K562 (cell line): ENCODE data around the gene HAUS1. TPM values are rescaled to one million over a fixed set of nuclear protein-coding genes. Genes with fewer than 3 reads are reported as not detected.

Experiments used
- ATAC-seq: fragments of 200-7000 bp; cut with Tn5 transposase; 3 replicates; pipeline ENCODE4 v1.9.1; 2020; ENCODE audit warnings: moderate library complexity
- BruUV-seq: library from RNA; stranded (reverse); fragments of 400-500 nt; replicated peaks from 2 replicates; lab custom pipeline; 2021; lab: Mats Ljungman, UMichigan
- CTCF ChIA-PET: fragments of 300-600 bp; formaldehyde crosslinking; extraction: SDS; loops from one replicate; lab custom pipeline; 2021; ENCODE audit warnings: low intra/inter-chr PET ratio; lab: Yijun Ruan, JAX
- POLR2A ChIA-PET: fragments of 300-600, 350-650 bp; sonication (Branson Sonifier 250); formaldehyde crosslinking; extraction: SDS; loops from one replicate; lab custom pipeline; 2021; ENCODE audit warnings: antibody characterized with exemption, inconsistent platforms; lab: Yijun Ruan, JAX
- DNase-seq, 4 experiments: peaks; one replicate each; pipeline versions ENCODE4 v3.0.0 to v3.0.0-alpha.2; 2011 to 2018; ENCODE audit warnings: low spot score in 3 of 4, mixed read lengths in 3 of 4; ENCODE audit errors: extremely low read depth in 1 of 4
- FAIRE-seq: peaks from 2 replicates; lab custom pipeline; 2011; peaks lifted over from hg19 to GRCh38; lab: Jason Lieb, UNC
- H2AFZ ChIP-seq: 2 replicates; pipeline ENCODE4 v1.6.0; 2011; ENCODE audit warnings: low read depth, low read length, control low read depth, inconsistent platforms
- H3K27ac ChIP-seq: fragments of 200-600 bp; 3 replicates; pipeline ENCODE4 v1.8.0; 2011; ENCODE audit warnings: low read depth, mild to moderate bottlenecking, control low read depth, inconsistent platforms, low read length, moderate library complexity, mixed read lengths; ENCODE audit errors: extremely low read depth
- H3K27me3 ChIP-seq, 2 experiments: fragments of 300-600 bp in 1 of 2; 2 replicates in 1 of 2; 3 replicates in 1 of 2; pipeline versions ENCODE4 v1.6.0 to v1.8.0; 2011; ENCODE audit warnings: inconsistent platforms in 2 of 2, low read length in 2 of 2, mild to moderate bottlenecking in 1 of 2, mixed read lengths in 1 of 2, moderate library complexity in 1 of 2; ENCODE audit not compliant: control insufficient read depth in 2 of 2, insufficient read depth in 2 of 2
- H3K36me3 ChIP-seq: fragments of 300-600 bp; 3 replicates; pipeline ENCODE4 v1.8.0; 2011; ENCODE audit warnings: mild to moderate bottlenecking, low read length, inconsistent platforms; ENCODE audit not compliant: control insufficient read depth, insufficient read depth
- H3K4me1 ChIP-seq, 2 experiments: fragments of 200-600 bp in 1 of 2; replicated peaks in 1 of 2; 2 replicates in 1 of 2; 3 replicates in 1 of 2; pipeline versions ENCODE4 v1.5.1 to v1.8.0; 2011; ENCODE audit warnings: inconsistent platforms in 2 of 2, low read length in 2 of 2, mild to moderate bottlenecking in 1 of 2, mixed read lengths in 1 of 2, moderate library complexity in 1 of 2; ENCODE audit not compliant: control insufficient read depth in 2 of 2, insufficient read depth in 2 of 2
- H3K4me2 ChIP-seq: 2 replicates; pipeline ENCODE4 v1.6.1; 2011; ENCODE audit warnings: low read length, control low read depth, inconsistent platforms, mixed read lengths; ENCODE audit not compliant: insufficient read depth
- H3K4me3 ChIP-seq: fragments of 200-600 bp; sonication (generic), shearing (Covaris generic); 2 replicates; pipeline ENCODE4 v1.5.1; 2016; ENCODE audit warnings: control low read depth, inconsistent platforms
- H3K79me2 ChIP-seq: fragments of 200-600 bp; 3 replicates; pipeline ENCODE4 v1.8.0; 2011; ENCODE audit warnings: low read length, inconsistent platforms; ENCODE audit not compliant: control insufficient read depth, insufficient read depth
- H3K9ac ChIP-seq, 2 experiments: 2 replicates each; pipeline versions ENCODE4 v1.6.0 to v1.6.1; 2011; ENCODE audit warnings: low read depth in 2 of 2, low read length in 2 of 2, control low read depth in 1 of 2, inconsistent platforms in 1 of 2, mild to moderate bottlenecking in 1 of 2, mixed read lengths in 1 of 2; ENCODE audit not compliant: insufficient read depth in 1 of 2
- H3K9me1 ChIP-seq: one replicate; pipeline ENCODE4 v1.6.0; 2011; ENCODE audit warnings: inconsistent platforms, mild to moderate bottlenecking, low read length, moderate library complexity; ENCODE audit not compliant: control insufficient read depth, insufficient read depth
- H3K9me3 ChIP-seq: replicated peaks from 2 replicates; pipeline ENCODE4 v1.5.1; 2011; ENCODE audit warnings: low read depth, low read length, inconsistent platforms; ENCODE audit not compliant: control insufficient read depth, insufficient read depth
- H4K20me1 ChIP-seq: replicated peaks from 2 replicates; pipeline ENCODE4 v1.6.1; 2011; ENCODE audit warnings: low read length, inconsistent platforms, mixed read lengths; ENCODE audit not compliant: control insufficient read depth, insufficient read depth
- ATF1 ChIP-seq, 2 experiments: fragments of 450-650 bp in 1 of 2; IDR thresholded peaks; 2 replicates each; pipeline ENCODE4 v1.6.1; 2016; ENCODE audit warnings: missing compliant biosample characterization in 1 of 2, missing genetic modification characterization in 1 of 2
- BHLHE40 ChIP-seq: IDR thresholded peaks from 2 replicates; pipeline ENCODE4 v1.6.1; 2011; ENCODE audit warnings: low read length, improper control_type of control experiment
- BRF1 ChIP-seq: IDR thresholded peaks from 3 replicates; pipeline ENCODE4 v1.6.1; 2011; ENCODE audit warnings: borderline replicate concordance, mild to moderate bottlenecking; ENCODE audit not compliant: insufficient read length; ENCODE audit errors: extremely low read depth
- CBFA2T3 ChIP-seq: fragments of 450-650 bp; IDR thresholded peaks from 2 replicates; pipeline ENCODE4 v1.6.1; 2017
- CBFB ChIP-seq: sonication (generic); formaldehyde crosslinking; IDR thresholded peaks from 2 replicates; pipeline ENCODE4 v1.4.0; 2020; ENCODE audit warnings: mild to moderate bottlenecking, missing genetic modification reagents
- CC2D1A ChIP-seq: fragments of 450-650 bp; IDR thresholded peaks from 2 replicates; pipeline ENCODE4 v1.6.1; 2017; ENCODE audit warnings: mild to moderate bottlenecking
- COPS2 ChIP-seq: fragments of 450-650 bp; conservative IDR thresholded peaks from 2 replicates; pipeline ENCODE4 v1.6.1; 2016; ENCODE audit warnings: mild to moderate bottlenecking, moderate library complexity
- FOXP1 ChIP-seq: sonication (generic); formaldehyde crosslinking; IDR thresholded peaks from 2 replicates; pipeline ENCODE4 v1.8.0; 2022; ENCODE audit warnings: mild to moderate bottlenecking, missing genetic modification reagents
- HDAC3 ChIP-seq: fragments of 450-650 bp; IDR thresholded peaks from 2 replicates; pipeline ENCODE4 v1.6.1; 2018; ENCODE audit warnings: borderline replicate concordance, mild to moderate bottlenecking, moderate library complexity; ENCODE audit not compliant: partially characterized antibody
- HES1 ChIP-seq: fragments of 450-650 bp; IDR thresholded peaks from 2 replicates; pipeline ENCODE4 v1.6.1; 2016; ENCODE audit warnings: low read depth, mild to moderate bottlenecking, moderate library complexity
- ILF3 ChIP-seq: fragments of 450-650 bp; IDR thresholded peaks from 2 replicates; pipeline ENCODE4 v1.6.1; 2018; ENCODE audit warnings: antibody characterized with exemption, mild to moderate bottlenecking, moderate library complexity, borderline replicate concordance
- IRF9 ChIP-seq: fragments of 450-650 bp; IDR thresholded peaks from 2 replicates; pipeline ENCODE4 v1.6.1; 2016; ENCODE audit warnings: missing biosample characterization, missing genetic modification characterization
- NCOR1 ChIP-seq: fragments of 450-650 bp; IDR thresholded peaks from 2 replicates; pipeline ENCODE4 v1.6.1; 2016; ENCODE audit warnings: mild to moderate bottlenecking, moderate library complexity
- NUFIP1 ChIP-seq: fragments of 450-650 bp; IDR thresholded peaks from 2 replicates; pipeline ENCODE4 v1.6.1; 2018; ENCODE audit not compliant: partially characterized antibody
- PTRF ChIP-seq: fragments of 450-650 bp; IDR thresholded peaks from 2 replicates; pipeline ENCODE4 v1.6.1; 2016; ENCODE audit warnings: mild to moderate bottlenecking, missing genetic modification characterization, missing compliant biosample characterization
- RBM15 ChIP-seq: fragments of 200-400 bp; formaldehyde crosslinking; IDR thresholded peaks from 2 replicates; pipeline ENCODE4 v1.6.1; 2018; ENCODE audit warnings: mild to moderate bottlenecking, low read length, moderate library complexity; ENCODE audit not compliant: insufficient read depth
- TAF1 ChIP-seq: IDR thresholded peaks from 2 replicates; pipeline ENCODE4 v1.6.1; 2011; ENCODE audit warnings: mild to moderate bottlenecking, low read length, moderate library complexity; ENCODE audit not compliant: insufficient read depth, control insufficient read depth, severe bottlenecking; ENCODE audit errors: extremely low read depth
- ZBTB9 ChIP-seq: fragments of 450-650 bp; formaldehyde crosslinking; IDR thresholded peaks from 2 replicates; pipeline ENCODE4 v1.4.0; 2020; ENCODE audit warnings: mild to moderate bottlenecking, moderate library complexity
- ZNF174 ChIP-seq: fragments of 250-450 bp; sonication (Bioruptor Pico); IDR thresholded peaks from 2 replicates; pipeline ENCODE4 v1.4.0; 2020; ENCODE audit warnings: mild to moderate bottlenecking
- WGBS: fragments of 100-300 bp; shearing (Covaris generic); methylation state at CpG from one replicate; pipeline ENCODE4 v1.1.6; 2016; ENCODE audit warnings: low coverage, mixed read lengths; ENCODE audit not compliant: insufficient coverage; ENCODE audit errors: missing lambda C conversion rate; 5-methylcytosine and 5-hydroxymethylcytosine counted together
- in situ Hi-C: fragments of 300-500 bp; cut with MboI; formaldehyde crosslinking; loops from 4 replicates; pipeline ENCODE4 v1.15.0; 2018; ENCODE audit warnings: inconsistent platforms, mixed read lengths
- intact Hi-C: fragments of 100-400 bp; cut with micrococcal nuclease; formaldehyde crosslinking; loops from 2 replicates; pipeline ENCODE4 v1.14.2; 2022
- polyA plus RNA-seq, 8 experiments: library from polyadenylated mRNA; depleted of rRNA in 4 of 8; stranded (reverse) in 5 of 8; unstranded in 3 of 8; fragments of >200 nt; fragmentation: Nextera tagmentation in 2 of 8; fragmentation: Illumina TruSeq in 1 of 8; extraction: Ambion mirVana in 2 of 8; extraction: Trizol in 1 of 8; gene quantifications; 2 replicates each; pipeline versions ENCODE4 v1.2.1 to v1.2.3, GENCODE V29; 2011 to 2014; ENCODE audit warnings: inconsistent platforms in 1 of 8, missing spikeins in 1 of 8
- total RNA-seq, 7 experiments: library from RNA; depleted of rRNA in 6 of 7; stranded (reverse); fragments of >200 nt in 6 of 7; fragmentation: Illumina TruSeq in 2 of 7; extraction: Trizol in 2 of 7; gene quantifications; 2 replicates each; pipeline versions ENCODE4 v1.2.1 to v1.2.3, GENCODE V29; 2011 to 2021; ENCODE audit warnings: low replicate concordance in 1 of 7

Gene HAUS1
- total and polyA plus RNA-seq, 9 of the 15 experiments (the other 6 are each of a cell fraction or from before 2014, with no cell fraction given): 45.6 to 135 (median 76.3) TPM

- FAIRE-seq (peak; percentile 11), DNase-seq (peak; percentile 73 to 93 (median 82)), ATAC-seq (peak; percentile 92)
- Histone ChIP-seq H3K27ac (peak overlapping the region; percentile 80), H3K4me2 (peak overlapping the region; percentile 89), H3K36me3 (peaks cover 5% of the 10 kb centered on the region; the same call in 1 of the 3 replicates), H3K4me3 (peak overlapping the region; percentile 95), H3K4me1 (peaks cover 14 to 32% of the 10 kb centered on the region in 2 experiments; a peak in 4 of 5 replicates), H2AFZ (peak overlapping the region; percentile 97), H3K9me1 (no peaks in the 10 kb centered on the region), H3K27me3 (no peaks in the 10 kb centered on the region), H4K20me1 (peaks cover 9% of the 10 kb centered on the region; the same call in 1 of the 2 replicates), H3K79me2 (peaks cover 48% of the 10 kb centered on the region), H3K9me3 (no peaks in the 10 kb centered on the region), H3K9ac (peak overlapping the region; percentile 83 to 97)
- ChIA-PET CTCF (interaction anchor here (1.1 to 1.3 kb wide), 2 partner anchors 25 to 40 kb away, joined by 4 to 5 read pairs; no protein-coding TSS in a partner anchor), POLR2A (interaction anchor here (0.6 to 5.0 kb wide), 13 partner anchors 8 to 158 kb away, joined by 3 to 41 read pairs (median 4); no protein-coding TSS in a partner anchor)
- BruUV-seq: no TSS peak
- WGBS: under 1% methylated on average over 46 of the region's 95 CpGs
- in situ Hi-C loops (no loop called here), intact Hi-C loops (loop anchor here (1.0 to 5.0 kb wide), 4 partner anchors 40 to 119 kb away; partner anchors contain the start of gene ATP5F1A)
- TF ChIP-seq FOXP1 (CRISPR knock-in tag): no peak
- TF ChIP-seq CBFA2T3: no peak
- no peak for TF ChIP-seq CBFB (CRISPR knock-in tag)
- no peak for TF ChIP-seq BRF1
- no peak for TF ChIP-seq IRF9 (tag)
- no peak; the same call in 1 of the 2 replicates for TF ChIP-seq ILF3
- peak; percentile 26; the same call in 1 of the 2 replicates for TF ChIP-seq CC2D1A
- peak; percentile 84 for TF ChIP-seq TAF1
- no peak for TF ChIP-seq NUFIP1
- no peak for TF ChIP-seq ZBTB9 (CRISPR knock-in tag)
- TF ChIP-seq NCOR1: peak; percentile 25; the same call in 1 of the 2 replicates
- TF ChIP-seq PTRF (tag): no peak
- no peak for TF ChIP-seq HES1
- TF ChIP-seq ATF1 (CRISPR knock-in tag; IDR thresholded peaks at IDR 0.05): no peak
- TF ChIP-seq ATF1 (tag; IDR thresholded peaks at IDR 0.05): peak; percentile 67
- TF ChIP-seq ZNF174 (CRISPR knock-in tag): no peak
- TF ChIP-seq COPS2: no peak
- TF ChIP-seq BHLHE40: no peak
- TF ChIP-seq HDAC3: no peak
- no peak for TF ChIP-seq RBM15
Measured at GRCh38 chr18:46173393-46174341, 69.5 kb downstream of the HAUS1 start.
